ENCODE results near the gene CCDC150. TPM values are rescaled to one million over a fixed set of nuclear protein-coding genes. Genes with fewer than 3 reads are reported as not detected.
"Not testable (repeated sequence)": the region's sequence is repeated elsewhere in the genome, so short reads cannot be mapped to it uniquely, and the experiment has no call there.

The CCDC150 gene
- total RNA-seq, 1 donor from 2014 or later = 3.5 TPM

GRCh38 chr2:196601430-196602306 lies 37.8 kb upstream of the CCDC150 start:
- Histone ChIP-seq H3K27me3 (ENCODE audit: control insufficient read depth, insufficient read depth, low read length) (no peaks in the 10 kb centered on the region), H3K4me3 (ENCODE audit: low read depth, low read length) (no peak overlapping the region), H3K36me3 (ENCODE audit: control insufficient read depth, insufficient read depth, low read length) (no peaks in the 10 kb centered on the region)
- TF ChIP-seq, protein P1, sequence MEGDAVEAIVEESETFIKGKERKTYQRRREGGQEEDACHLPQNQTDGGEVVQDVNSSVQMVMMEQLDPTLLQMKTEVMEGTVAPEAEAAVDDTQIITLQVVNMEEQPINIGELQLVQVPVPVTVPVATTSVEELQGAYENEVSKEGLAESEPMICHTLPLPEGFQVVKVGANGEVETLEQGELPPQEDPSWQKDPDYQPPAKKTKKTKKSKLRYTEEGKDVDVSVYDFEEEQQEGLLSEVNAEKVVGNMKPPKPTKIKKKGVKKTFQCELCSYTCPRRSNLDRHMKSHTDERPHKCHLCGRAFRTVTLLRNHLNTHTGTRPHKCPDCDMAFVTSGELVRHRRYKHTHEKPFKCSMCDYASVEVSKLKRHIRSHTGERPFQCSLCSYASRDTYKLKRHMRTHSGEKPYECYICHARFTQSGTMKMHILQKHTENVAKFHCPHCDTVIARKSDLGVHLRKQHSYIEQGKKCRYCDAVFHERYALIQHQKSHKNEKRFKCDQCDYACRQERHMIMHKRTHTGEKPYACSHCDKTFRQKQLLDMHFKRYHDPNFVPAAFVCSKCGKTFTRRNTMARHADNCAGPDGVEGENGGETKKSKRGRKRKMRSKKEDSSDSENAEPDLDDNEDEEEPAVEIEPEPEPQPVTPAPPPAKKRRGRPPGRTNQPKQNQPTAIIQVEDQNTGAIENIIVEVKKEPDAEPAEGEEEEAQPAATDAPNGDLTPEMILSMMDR (IDR thresholded peaks at IDR 0.05; ENCODE audit: insufficient read depth, low read length, poor library complexity, severe bottlenecking) = no peak
- DNase-seq (ENCODE audit: low read depth) = peak; percentile 56

DNA sequence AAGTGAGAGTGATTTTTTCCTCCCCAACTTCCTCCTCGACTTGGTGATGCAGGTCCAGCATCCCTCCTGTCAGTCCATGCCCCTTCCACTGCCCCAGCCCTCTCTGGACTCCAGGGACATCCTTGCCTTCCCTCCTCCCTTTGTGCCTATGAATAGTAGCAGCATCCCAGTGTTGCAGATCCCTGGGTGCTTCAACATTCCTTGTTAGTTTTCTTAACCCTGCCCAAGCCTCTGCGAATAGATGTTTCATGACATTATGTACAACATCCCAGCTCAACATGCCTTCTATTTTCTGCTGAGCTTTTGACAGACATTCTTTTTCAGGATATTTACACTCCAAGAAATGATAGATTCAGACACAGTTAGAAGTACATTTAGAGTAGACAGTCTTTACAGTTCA lies 35.3 kb upstream of the CCDC150 start:
- Histone ChIP-seq H3K4me3 (ENCODE audit: low read depth, low read length) (no peak overlapping the region), H3K36me3 (ENCODE audit: control insufficient read depth, insufficient read depth, low read length) (no peaks in the 10 kb centered on the region), H3K27me3 (ENCODE audit: control insufficient read depth, insufficient read depth, low read length) (no peaks in the 10 kb centered on the region)
- TF ChIP-seq, protein P1 (IDR thresholded peaks at IDR 0.05; ENCODE audit: insufficient read depth, low read length, poor library complexity, severe bottlenecking) = no peak
- DNase-seq (ENCODE audit: low read depth) = no peak

GRCh38 chr2:196606516-196606915 lies 33.0 kb upstream of the CCDC150 start:
- TF ChIP-seq, protein P1 (IDR thresholded peaks at IDR 0.05; ENCODE audit: insufficient read depth, low read length, poor library complexity, severe bottlenecking) = no peak
- H3K36me3 ChIP-seq (ENCODE audit: control insufficient read depth, insufficient read depth, low read length) = no peaks in the 10 kb centered on the region
- no peak overlapping the region for H3K4me3 ChIP-seq (ENCODE audit: low read depth, low read length)
- DNase-seq (ENCODE audit: low read depth) = no peak
- no peaks in the 10 kb centered on the region for H3K27me3 ChIP-seq (ENCODE audit: control insufficient read depth, insufficient read depth, low read length)

DNA sequence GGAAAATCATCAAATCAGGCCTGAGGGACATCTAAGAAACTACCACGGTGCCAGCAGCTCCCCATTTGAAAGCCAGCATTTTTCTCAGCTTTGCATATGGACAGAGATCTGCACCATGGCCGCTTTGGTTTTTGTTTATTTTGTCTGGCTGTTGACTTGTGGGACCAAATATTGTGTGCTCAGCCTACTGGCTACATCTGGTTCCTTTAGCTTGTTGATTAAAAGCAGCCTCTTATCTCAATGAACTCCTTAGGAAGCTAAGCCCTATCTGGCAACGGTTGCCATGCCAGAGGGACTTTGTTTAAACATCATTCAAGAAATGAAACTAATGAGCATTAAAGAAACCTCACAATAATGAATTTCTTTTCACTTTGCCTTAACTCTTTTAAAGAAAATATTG lies 32.4 kb upstream of the CCDC150 start:
- no peak for DNase-seq (ENCODE audit: low read depth)
- Histone ChIP-seq H3K36me3 (ENCODE audit: control insufficient read depth, insufficient read depth, low read length) (no peaks in the 10 kb centered on the region), H3K4me3 (ENCODE audit: low read depth, low read length) (no peak overlapping the region), H3K27me3 (ENCODE audit: control insufficient read depth, insufficient read depth, low read length) (no peaks in the 10 kb centered on the region)
- TF ChIP-seq, protein P1 (IDR thresholded peaks at IDR 0.05; ENCODE audit: insufficient read depth, low read length, poor library complexity, severe bottlenecking) = no peak

DNA sequence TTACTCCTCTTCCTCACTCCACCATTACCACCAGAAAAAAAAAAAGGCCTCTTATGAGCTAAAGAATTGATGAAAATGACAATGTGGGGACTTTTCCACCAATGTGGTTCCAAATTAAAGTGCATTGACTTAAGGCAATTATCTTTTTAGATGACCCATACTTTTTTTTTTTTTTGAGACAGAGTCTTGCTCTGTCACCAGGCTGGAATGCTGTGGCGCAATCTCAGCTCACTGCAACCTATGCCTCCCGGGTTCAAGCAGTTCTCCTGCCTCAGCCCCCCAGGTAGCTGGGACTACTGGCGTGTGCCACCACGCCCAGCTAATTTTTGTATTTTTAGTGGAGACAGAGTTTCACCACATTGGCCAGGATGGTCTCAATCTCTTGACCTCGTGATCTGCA lies 31.6 kb upstream of the CCDC150 start:
- not testable (repeated sequence) for H3K36me3 ChIP-seq (ENCODE audit: control insufficient read depth, insufficient read depth, low read length); DNase-seq (ENCODE audit: low read depth); H3K4me3 ChIP-seq (ENCODE audit: low read depth, low read length); H3K27me3 ChIP-seq (ENCODE audit: control insufficient read depth, insufficient read depth, low read length)

DNA sequence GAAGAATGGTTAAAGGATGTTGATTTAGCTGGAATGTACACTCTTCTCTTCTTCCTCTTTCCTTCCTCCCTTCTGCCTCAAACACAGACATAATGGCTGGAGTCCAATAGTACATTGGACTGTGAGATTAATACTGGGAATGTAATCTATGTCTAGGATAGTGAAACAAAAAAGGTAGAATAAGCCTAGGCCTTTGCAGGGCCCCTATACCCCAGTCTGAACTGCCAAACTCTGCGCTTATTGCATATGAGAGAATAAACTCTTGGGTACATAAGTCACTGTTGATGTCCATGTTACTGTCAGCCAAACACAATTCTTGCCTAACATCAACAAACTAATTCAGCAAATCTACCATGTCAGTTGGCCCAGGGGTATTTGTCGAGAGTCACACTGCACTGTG lies 29.7 kb upstream of the CCDC150 start:
- TF ChIP-seq, protein P1 (IDR thresholded peaks at IDR 0.05; ENCODE audit: insufficient read depth, low read length, poor library complexity, severe bottlenecking) = no peak
- Histone ChIP-seq H3K36me3 (ENCODE audit: control insufficient read depth, insufficient read depth, low read length) (no peaks in the 10 kb centered on the region), H3K27me3 (ENCODE audit: control insufficient read depth, insufficient read depth, low read length) (no peaks in the 10 kb centered on the region), H3K4me3 (ENCODE audit: low read depth, low read length) (no peak overlapping the region)
- no peak for DNase-seq (ENCODE audit: low read depth)

All from kidney epithelial cell (primary cell).